HepG2 (cell line): ENCODE results near the gene LRP1-AS. TPM values are rescaled to one million over a fixed set of nuclear protein-coding genes. Genes with fewer than 3 reads are reported as not detected.

Experiments
- GABPB1 ChIP-seq: IDR thresholded peaks from 2 replicates; pipeline ENCODE4 v1.6.1; 2016; ENCODE audit warnings: mild to moderate bottlenecking, missing genetic modification reagents, moderate library complexity, missing compliant biosample characterization
- KDM1A ChIP-seq: IDR thresholded peaks from 2 replicates; pipeline ENCODE4 v1.6.1; 2016; ENCODE audit warnings: missing compliant biosample characterization
- MED8 ChIP-seq: sonication (generic); formaldehyde crosslinking; IDR thresholded peaks from 2 replicates; pipeline ENCODE4 v1.8.1; 2023; ENCODE audit warnings: mild to moderate bottlenecking, missing genetic modification reagents; ENCODE audit not compliant: insufficient replicate concordance
- NFE2 ChIP-seq: sonication (generic); formaldehyde crosslinking; IDR thresholded peaks from 2 replicates; pipeline ENCODE4 v1.4.0; 2020; ENCODE audit warnings: missing genetic modification reagents
- PPARG ChIP-seq: conservative IDR thresholded peaks from 2 replicates; pipeline ENCODE4 v1.6.1; 2016; ENCODE audit warnings: missing biosample characterization, missing genetic modification reagents
- SP1 ChIP-seq, 2 experiments: fragments of 450-650 bp in 1 of 2; sonication (generic) in 1 of 2; formaldehyde crosslinking in 1 of 2; IDR thresholded peaks; 2 replicates each; pipeline versions ENCODE4 v1.4.0 to v1.6.1; 2016 to 2020; ENCODE audit warnings: missing genetic modification reagents in 1 of 2
- SPEN ChIP-seq: sonication (generic); formaldehyde crosslinking; IDR thresholded peaks from 2 replicates; pipeline ENCODE4 v1.5.1; 2020; ENCODE audit warnings: low read depth, mild to moderate bottlenecking, missing genetic modification reagents
- ZC3H13 ChIP-seq: sonication (generic); formaldehyde crosslinking; IDR thresholded peaks from 2 replicates; pipeline ENCODE4 v1.8.1; 2023; ENCODE audit warnings: mild to moderate bottlenecking, missing genetic modification reagents, moderate library complexity
- ZNF33B ChIP-seq: sonication (generic); formaldehyde crosslinking; IDR thresholded peaks from 2 replicates; pipeline ENCODE4 v1.5.1; 2020; ENCODE audit warnings: mild to moderate bottlenecking, missing genetic modification reagents
- ZNF644 ChIP-seq: IDR thresholded peaks from 2 replicates; pipeline ENCODE4 v1.6.1; 2016; ENCODE audit warnings: low read depth
- polyA plus RNA-seq, 8 experiments: library from polyadenylated mRNA; depleted of rRNA in 3 of 8; stranded (reverse) in 7 of 8; unstranded in 1 of 8; fragments of >200 nt; fragmentation: Illumina TruSeq in 4 of 8; extraction: Trizol in 4 of 8; gene quantifications; 2 replicates each; pipeline versions ENCODE4 v1.2.1 to v1.2.3, GENCODE V29; 2011 to 2016; ENCODE audit warnings: low read depth in 4 of 8, missing spikeins in 1 of 8, mixed read lengths in 1 of 8; ENCODE audit not compliant: insufficient read depth in 1 of 8
- total RNA-seq, 5 experiments: library from RNA; depleted of rRNA; stranded (reverse); fragments of >200 nt; fragmentation: Illumina TruSeq; extraction: Trizol; gene quantifications; 2 replicates each; pipeline ENCODE4 v1.2.3, GENCODE V29; 2016; ENCODE audit warnings: low read depth in 1 of 5
- TF ChIP-seq, protein P1 (sequence below): sonication (generic); formaldehyde crosslinking; IDR thresholded peaks from 2 replicates; pipeline ENCODE4 v1.4.0; 2020; ENCODE audit warnings: missing genetic modification reagents
- TF ChIP-seq, protein P2 (sequence below): IDR thresholded peaks from 2 replicates; pipeline ENCODE4 v1.6.1; 2016
- TF ChIP-seq, protein P3 (sequence below): sonication (generic); formaldehyde crosslinking; IDR thresholded peaks from 2 replicates; pipeline ENCODE4 v1.9.0; 2021; ENCODE audit warnings: missing genetic modification reagents, mild to moderate bottlenecking, borderline replicate concordance
- TF ChIP-seq, protein P4 (sequence below): IDR thresholded peaks from 2 replicates; pipeline ENCODE4 v1.4.0; 2020; ENCODE audit warnings: mild to moderate bottlenecking, missing genetic modification reagents
- TF ChIP-seq, protein P5 (sequence below): IDR thresholded peaks from 2 replicates; pipeline ENCODE4 v1.6.1; 2016; ENCODE audit warnings: low read depth, missing genetic modification reagents, missing compliant biosample characterization

Gene LRP1-AS
- total and polyA plus RNA-seq, 2 of the 13 experiments (the other 11 are each of a cell fraction or from before 2014, with no cell fraction given), result 0.20 TPM; not detected in 1

DNA sequence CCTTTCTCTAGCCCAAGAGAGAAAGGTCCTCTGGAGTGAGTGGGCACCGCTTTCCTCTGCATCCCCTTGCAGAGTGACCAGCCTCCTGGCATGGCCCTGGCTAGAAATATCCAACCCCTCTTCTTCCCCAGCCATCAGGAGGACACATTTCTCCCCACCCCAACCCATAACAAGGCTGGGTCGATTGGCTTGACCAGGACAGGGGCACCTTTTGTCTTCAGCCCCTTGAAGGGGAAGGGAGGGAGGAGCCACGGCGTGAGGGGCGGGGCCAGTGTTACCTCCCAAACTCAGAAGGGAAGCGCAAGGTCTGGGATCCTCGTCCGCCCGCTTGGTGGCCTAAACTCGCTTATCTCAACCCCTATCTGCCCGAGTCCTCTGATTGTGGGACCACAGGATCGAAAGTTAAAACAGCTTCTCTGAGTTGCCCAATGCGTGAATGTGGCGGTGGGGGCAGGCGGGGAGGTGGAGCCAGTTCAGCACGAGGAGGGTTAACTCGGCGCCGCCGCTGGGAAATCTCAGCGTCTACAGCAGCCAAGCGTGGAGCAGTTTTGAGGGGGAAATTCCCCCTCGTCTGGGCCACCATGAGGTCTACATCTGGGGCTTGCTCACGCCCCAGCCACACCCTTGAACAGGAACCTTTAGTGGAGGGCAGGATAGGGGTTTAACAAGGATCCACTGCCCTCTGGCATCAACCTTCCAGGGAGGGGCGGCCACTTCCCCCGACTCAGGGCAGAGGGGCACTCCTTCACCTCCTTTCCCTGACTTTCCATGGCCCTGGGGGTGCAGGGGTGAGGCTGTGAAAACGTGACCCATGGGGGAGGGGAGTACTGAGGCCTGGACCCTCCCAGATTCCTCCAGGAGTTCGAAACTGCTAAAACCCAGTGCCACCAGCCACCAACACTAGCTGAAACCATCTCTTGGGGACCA lies 37.1 kb downstream of the LRP1-AS start (continued):
- TF ChIP-seq ZNF33B (CRISPR knock-in tag) (no peak), SPEN (peak; percentile 1; the same call in 1 of the 2 replicates), NFE2 (CRISPR knock-in tag) (no peak), ZNF644 (CRISPR knock-in tag) (no peak), MED8 (CRISPR knock-in tag) (no peak), KDM1A (no peak), GABPB1 (peak; percentile 38; the same call in 1 of the 2 replicates), ZC3H13 (0 out of 2 replicates have a peak, but pooled peaks have one; percentile 10), PPARG (0 out of 2 replicates have a peak, but pooled peaks have one; percentile 9), SP1 (IDR thresholded peaks at IDR 0.05) (no peak), SP1 (CRISPR knock-in tag; IDR thresholded peaks at IDR 0.05) (peak; percentile 32; the same call in 1 of the 2 replicates)
- TF ChIP-seq, protein P1, sequence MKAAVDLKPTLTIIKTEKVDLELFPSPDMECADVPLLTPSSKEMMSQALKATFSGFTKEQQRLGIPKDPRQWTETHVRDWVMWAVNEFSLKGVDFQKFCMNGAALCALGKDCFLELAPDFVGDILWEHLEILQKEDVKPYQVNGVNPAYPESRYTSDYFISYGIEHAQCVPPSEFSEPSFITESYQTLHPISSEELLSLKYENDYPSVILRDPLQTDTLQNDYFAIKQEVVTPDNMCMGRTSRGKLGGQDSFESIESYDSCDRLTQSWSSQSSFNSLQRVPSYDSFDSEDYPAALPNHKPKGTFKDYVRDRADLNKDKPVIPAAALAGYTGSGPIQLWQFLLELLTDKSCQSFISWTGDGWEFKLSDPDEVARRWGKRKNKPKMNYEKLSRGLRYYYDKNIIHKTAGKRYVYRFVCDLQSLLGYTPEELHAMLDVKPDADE (CRISPR knock-in tag), result no peak
- TF ChIP-seq, protein P2, sequence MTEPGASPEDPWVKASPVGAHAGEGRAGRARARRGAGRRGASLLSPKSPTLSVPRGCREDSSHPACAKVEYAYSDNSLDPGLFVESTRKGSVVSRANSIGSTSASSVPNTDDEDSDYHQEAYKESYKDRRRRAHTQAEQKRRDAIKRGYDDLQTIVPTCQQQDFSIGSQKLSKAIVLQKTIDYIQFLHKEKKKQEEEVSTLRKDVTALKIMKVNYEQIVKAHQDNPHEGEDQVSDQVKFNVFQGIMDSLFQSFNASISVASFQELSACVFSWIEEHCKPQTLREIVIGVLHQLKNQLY (CRISPR knock-in tag), result no peak
- TF ChIP-seq, protein P3, sequence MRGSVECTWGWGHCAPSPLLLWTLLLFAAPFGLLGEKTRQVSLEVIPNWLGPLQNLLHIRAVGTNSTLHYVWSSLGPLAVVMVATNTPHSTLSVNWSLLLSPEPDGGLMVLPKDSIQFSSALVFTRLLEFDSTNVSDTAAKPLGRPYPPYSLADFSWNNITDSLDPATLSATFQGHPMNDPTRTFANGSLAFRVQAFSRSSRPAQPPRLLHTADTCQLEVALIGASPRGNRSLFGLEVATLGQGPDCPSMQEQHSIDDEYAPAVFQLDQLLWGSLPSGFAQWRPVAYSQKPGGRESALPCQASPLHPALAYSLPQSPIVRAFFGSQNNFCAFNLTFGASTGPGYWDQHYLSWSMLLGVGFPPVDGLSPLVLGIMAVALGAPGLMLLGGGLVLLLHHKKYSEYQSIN (CRISPR knock-in tag), result no peak
- TF ChIP-seq, protein P4, sequence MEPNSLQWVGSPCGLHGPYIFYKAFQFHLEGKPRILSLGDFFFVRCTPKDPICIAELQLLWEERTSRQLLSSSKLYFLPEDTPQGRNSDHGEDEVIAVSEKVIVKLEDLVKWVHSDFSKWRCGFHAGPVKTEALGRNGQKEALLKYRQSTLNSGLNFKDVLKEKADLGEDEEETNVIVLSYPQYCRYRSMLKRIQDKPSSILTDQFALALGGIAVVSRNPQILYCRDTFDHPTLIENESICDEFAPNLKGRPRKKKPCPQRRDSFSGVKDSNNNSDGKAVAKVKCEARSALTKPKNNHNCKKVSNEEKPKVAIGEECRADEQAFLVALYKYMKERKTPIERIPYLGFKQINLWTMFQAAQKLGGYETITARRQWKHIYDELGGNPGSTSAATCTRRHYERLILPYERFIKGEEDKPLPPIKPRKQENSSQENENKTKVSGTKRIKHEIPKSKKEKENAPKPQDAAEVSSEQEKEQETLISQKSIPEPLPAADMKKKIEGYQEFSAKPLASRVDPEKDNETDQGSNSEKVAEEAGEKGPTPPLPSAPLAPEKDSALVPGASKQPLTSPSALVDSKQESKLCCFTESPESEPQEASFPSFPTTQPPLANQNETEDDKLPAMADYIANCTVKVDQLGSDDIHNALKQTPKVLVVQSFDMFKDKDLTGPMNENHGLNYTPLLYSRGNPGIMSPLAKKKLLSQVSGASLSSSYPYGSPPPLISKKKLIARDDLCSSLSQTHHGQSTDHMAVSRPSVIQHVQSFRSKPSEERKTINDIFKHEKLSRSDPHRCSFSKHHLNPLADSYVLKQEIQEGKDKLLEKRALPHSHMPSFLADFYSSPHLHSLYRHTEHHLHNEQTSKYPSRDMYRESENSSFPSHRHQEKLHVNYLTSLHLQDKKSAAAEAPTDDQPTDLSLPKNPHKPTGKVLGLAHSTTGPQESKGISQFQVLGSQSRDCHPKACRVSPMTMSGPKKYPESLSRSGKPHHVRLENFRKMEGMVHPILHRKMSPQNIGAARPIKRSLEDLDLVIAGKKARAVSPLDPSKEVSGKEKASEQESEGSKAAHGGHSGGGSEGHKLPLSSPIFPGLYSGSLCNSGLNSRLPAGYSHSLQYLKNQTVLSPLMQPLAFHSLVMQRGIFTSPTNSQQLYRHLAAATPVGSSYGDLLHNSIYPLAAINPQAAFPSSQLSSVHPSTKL (CRISPR knock-in tag), result no peak
- TF ChIP-seq, protein P5, sequence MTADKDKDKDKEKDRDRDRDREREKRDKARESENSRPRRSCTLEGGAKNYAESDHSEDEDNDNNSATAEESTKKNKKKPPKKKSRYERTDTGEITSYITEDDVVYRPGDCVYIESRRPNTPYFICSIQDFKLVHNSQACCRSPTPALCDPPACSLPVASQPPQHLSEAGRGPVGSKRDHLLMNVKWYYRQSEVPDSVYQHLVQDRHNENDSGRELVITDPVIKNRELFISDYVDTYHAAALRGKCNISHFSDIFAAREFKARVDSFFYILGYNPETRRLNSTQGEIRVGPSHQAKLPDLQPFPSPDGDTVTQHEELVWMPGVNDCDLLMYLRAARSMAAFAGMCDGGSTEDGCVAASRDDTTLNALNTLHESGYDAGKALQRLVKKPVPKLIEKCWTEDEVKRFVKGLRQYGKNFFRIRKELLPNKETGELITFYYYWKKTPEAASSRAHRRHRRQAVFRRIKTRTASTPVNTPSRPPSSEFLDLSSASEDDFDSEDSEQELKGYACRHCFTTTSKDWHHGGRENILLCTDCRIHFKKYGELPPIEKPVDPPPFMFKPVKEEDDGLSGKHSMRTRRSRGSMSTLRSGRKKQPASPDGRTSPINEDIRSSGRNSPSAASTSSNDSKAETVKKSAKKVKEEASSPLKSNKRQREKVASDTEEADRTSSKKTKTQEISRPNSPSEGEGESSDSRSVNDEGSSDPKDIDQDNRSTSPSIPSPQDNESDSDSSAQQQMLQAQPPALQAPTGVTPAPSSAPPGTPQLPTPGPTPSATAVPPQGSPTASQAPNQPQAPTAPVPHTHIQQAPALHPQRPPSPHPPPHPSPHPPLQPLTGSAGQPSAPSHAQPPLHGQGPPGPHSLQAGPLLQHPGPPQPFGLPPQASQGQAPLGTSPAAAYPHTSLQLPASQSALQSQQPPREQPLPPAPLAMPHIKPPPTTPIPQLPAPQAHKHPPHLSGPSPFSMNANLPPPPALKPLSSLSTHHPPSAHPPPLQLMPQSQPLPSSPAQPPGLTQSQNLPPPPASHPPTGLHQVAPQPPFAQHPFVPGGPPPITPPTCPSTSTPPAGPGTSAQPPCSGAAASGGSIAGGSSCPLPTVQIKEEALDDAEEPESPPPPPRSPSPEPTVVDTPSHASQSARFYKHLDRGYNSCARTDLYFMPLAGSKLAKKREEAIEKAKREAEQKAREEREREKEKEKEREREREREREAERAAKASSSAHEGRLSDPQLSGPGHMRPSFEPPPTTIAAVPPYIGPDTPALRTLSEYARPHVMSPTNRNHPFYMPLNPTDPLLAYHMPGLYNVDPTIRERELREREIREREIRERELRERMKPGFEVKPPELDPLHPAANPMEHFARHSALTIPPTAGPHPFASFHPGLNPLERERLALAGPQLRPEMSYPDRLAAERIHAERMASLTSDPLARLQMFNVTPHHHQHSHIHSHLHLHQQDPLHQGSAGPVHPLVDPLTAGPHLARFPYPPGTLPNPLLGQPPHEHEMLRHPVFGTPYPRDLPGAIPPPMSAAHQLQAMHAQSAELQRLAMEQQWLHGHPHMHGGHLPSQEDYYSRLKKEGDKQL (CRISPR knock-in tag), result no peak
